Astrocyte of the cerebellum (primary cell): ENCODE data around the gene HTR4.

Experiments
- DNase-seq: peaks from one replicate; pipeline ENCODE4 v3.0.0-alpha.2; 2011; ENCODE audit warnings: low read depth
- H3K4me3 ChIP-seq: 2 replicates; pipeline ENCODE4 v1.5.1; 2011; ENCODE audit warnings: mild to moderate bottlenecking, low read depth, low read length, moderate library complexity
- CTCF ChIP-seq: IDR thresholded peaks from 2 replicates; pipeline ENCODE4 v1.5.1; 2012; ENCODE audit warnings: low read length, low read depth, moderate library complexity, mild to moderate bottlenecking; ENCODE audit errors: missing control alignments
- in situ Hi-C: cut with HindIII; loops from 2 replicates; pipeline ENCODE4 v1.10.0; 2017; ENCODE audit warnings: low sequenced_read_pairs

Gene HTR4

GRCh38 chr5:148696187-148697036 is 42.1 kb upstream of the HTR4 start:
- in situ Hi-C loops: no loop called here
- no peak overlapping the region for H3K4me3 ChIP-seq
- no peak for TF ChIP-seq CTCF
- no peak for DNase-seq

DNA sequence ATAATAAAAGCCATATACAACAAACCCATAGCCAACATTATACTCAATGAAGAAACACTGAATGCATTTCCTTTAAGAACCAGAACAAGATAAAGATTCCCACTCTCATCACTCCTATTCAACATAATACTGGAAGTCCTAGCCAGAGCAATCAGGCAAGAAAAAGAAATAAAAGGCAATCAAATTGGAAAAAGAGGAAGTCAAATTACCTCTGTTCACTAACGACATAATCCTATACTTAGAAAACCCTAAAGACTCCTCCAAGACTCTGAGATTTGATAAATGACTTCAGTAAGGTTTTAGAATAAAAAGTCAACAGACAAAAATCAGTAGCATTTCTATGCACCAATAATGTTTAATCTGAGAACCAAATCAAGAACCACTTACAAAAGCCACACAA is 36.6 kb upstream of the HTR4 start:
- H3K4me3 ChIP-seq: no peak overlapping the region
- DNase-seq: no peak
- TF ChIP-seq CTCF: no peak
- in situ Hi-C loops: no loop called here

DNA sequence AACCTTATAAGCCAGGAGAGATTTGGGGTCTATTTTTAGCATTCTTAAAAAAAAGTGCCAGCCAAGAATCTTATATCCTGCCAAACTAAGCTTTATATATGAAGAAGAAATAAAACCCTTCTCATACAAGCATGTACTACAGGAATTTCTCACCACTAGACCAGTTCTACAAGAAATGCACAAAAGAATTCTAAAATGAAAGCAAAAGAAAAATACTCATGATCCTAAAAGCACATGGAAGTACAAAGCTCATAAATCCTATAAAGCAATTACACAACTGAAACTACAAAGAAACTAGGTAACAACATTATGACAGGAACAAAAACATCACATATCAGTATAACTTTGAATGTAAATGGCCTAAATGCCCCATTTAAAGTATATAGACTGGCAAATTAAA is 34.5 kb upstream of the HTR4 start:
- no peak overlapping the region for H3K4me3 ChIP-seq
- no peak for TF ChIP-seq CTCF
- in situ Hi-C loops: no loop called here
- no peak for DNase-seq

GRCh38 chr5:148687871-148688270 is 33.5 kb upstream of the HTR4 start:
- in situ Hi-C loops: no loop called here
- no peak for TF ChIP-seq CTCF
- DNase-seq: no peak
- H3K4me3 ChIP-seq: no peak overlapping the region

DNA sequence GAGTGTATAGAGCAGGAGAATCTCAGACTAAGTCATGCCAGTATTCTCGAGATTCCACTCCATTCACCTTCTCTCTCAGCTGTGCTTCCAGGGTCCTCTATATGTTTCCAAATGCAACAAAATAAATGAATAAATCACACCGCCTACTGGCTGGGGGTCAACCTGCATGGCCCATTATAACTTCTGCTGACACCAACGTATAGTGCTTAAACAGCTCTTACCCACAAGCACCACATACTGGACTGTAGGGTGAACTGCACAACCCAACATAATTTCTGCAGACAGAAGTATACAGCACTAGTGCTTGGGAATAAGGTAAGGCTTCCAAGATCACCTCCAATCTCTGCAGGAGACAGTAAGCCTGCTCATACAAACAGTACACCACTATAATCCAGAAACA is 33.1 kb upstream of the HTR4 start:
- TF ChIP-seq CTCF: peak; percentile 37
- H3K4me3 ChIP-seq: no peak overlapping the region
- in situ Hi-C loops: no loop called here
- no peak for DNase-seq

DNA sequence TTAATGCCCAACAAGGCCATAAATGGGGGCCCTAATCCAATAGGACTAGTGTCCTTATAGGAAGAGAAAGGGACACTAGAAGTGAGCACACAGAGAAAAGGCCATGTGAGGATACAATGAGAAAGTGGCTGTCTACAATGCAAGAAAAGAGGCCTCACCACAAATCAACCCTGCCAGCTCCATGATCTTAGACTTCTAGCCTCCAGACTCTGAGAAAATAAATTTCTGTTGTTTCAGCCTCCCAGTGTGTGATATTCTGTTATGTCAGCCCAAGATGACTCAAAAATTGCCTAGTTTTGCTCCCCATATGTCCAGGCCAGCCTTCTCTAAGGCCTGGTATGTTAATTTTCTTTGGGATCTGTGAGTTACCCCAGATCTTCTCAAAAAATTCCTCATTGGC is 32.3 kb upstream of the HTR4 start:
- no peak overlapping the region for H3K4me3 ChIP-seq
- in situ Hi-C loops: no loop called here
- TF ChIP-seq CTCF: no peak
- DNase-seq: no peak
